ENCODE results near the gene RASAL1.

- TF ChIP-seq CTCF (IDR thresholded peaks at IDR 0.05) (no peak), EZH2 (IDR thresholded peaks at IDR 0.05; ENCODE audit: borderline replicate concordance, insufficient read depth, low read depth, low read length, poor library complexity, severe bottlenecking) (no peak)
These were observed 2.5 kb downstream of the RASAL1 start for GRCh38 chr12:113133036-113133435.
